Left ventricle myocardium inferior (tissue), 1 donor: Measurements from ENCODE around the gene INCA1. TPM values are rescaled to one million over a fixed set of nuclear protein-coding genes. Genes with fewer than 3 reads are reported as not detected.
A peak's percentile ranks its signal among the peaks of the same experiment; 100 is the strongest.

Experiments used
- DNase-seq: peaks from one replicate; pipeline ENCODE4 v3.0.0-alpha.2; 2020
- H3K27ac ChIP-seq: fragments of 200-600 bp; replicated peaks from 2 replicates; pipeline ENCODE4 v1.8.0; 2021
- H3K27me3 ChIP-seq: fragments of 200-600 bp; 2 replicates; pipeline ENCODE4 v1.8.0; 2021; ENCODE audit warnings: low read depth
- H3K36me3 ChIP-seq: fragments of 200-600 bp; 2 replicates; pipeline ENCODE4 v1.8.0; 2021
- H3K4me1 ChIP-seq: fragments of 200-600 bp; 2 replicates; pipeline ENCODE4 v1.8.0; 2021
- H3K4me3 ChIP-seq: fragments of 200-600 bp; 2 replicates; pipeline ENCODE4 v1.8.0; 2021; ENCODE audit warnings: mild to moderate bottlenecking, moderate library complexity
- H3K9me3 ChIP-seq: fragments of 200-600 bp; replicated peaks from 2 replicates; pipeline ENCODE4 v1.8.0; 2021
- CTCF ChIP-seq: fragments of 200-600 bp; IDR thresholded peaks from 2 replicates; pipeline ENCODE4 v1.8.0; 2021; ENCODE audit warnings: antibody characterized with exemption, mild to moderate bottlenecking, borderline replicate concordance
- intact Hi-C: fragments of 100-400 bp; cut with micrococcal nuclease; formaldehyde crosslinking; loops from one replicate; pipeline ENCODE4 v1.11.0; 2022
- total RNA-seq: library from RNA; stranded (reverse); fragmentation: NEBNext Ultra II Directional; extraction: Animal tissue kit (Norgen Biotek cat#: 25700); gene quantifications from one replicate; pipeline ENCODE4 v1.2.1, GENCODE V29; 2021
- donor health status: DM: no; HTN: yes; CAD: no; lungs with severe emphysema.

The INCA1 gene
- total RNA-seq, 1 donor from 2014 or later = 3.1 TPM

GRCh38 chr17:5003214-5003867 is 6.0 kb upstream of the INCA1 start:
- Histone ChIP-seq H3K9me3 (no peaks in the 10 kb centered on the region), H3K4me1 (peaks cover 49% of the 10 kb centered on the region), H3K4me3 (no peak overlapping the region), H3K27me3 (no peaks in the 10 kb centered on the region), H3K27ac (no peak overlapping the region), H3K36me3 (peaks cover 74% of the 10 kb centered on the region)
- TF ChIP-seq CTCF = no peak
- intact Hi-C loops = no loop called here
- DNase-seq = no peak

GRCh38 chr17:5002121-5002788 is 4.9 kb upstream of the INCA1 start:
- H3K9me3 ChIP-seq = no peaks in the 10 kb centered on the region
- no peak for DNase-seq
- intact Hi-C loops = no loop called here
- TF ChIP-seq CTCF = no peak
- H3K36me3 ChIP-seq = peaks cover 64% of the 10 kb centered on the region
- H3K4me1 ChIP-seq = peaks cover 53% of the 10 kb centered on the region
- H3K27ac ChIP-seq = peak overlapping the region; percentile 96
- H3K27me3 ChIP-seq = no peaks in the 10 kb centered on the region
- H3K4me3 ChIP-seq = no peak overlapping the region

GRCh38 chr17:5000237-5000639 is 2.9 kb upstream of the INCA1 start:
- Histone ChIP-seq H3K4me1 (peaks cover 62% of the 10 kb centered on the region), H3K9me3 (no peaks in the 10 kb centered on the region), H3K4me3 (peak overlapping the region; percentile 92), H3K27me3 (no peaks in the 10 kb centered on the region), H3K27ac (peak overlapping the region; percentile 96), H3K36me3 (peaks cover 43% of the 10 kb centered on the region)
- DNase-seq = peak; percentile 88
- TF ChIP-seq CTCF = no peak
- intact Hi-C loops = no loop called here

GRCh38 chr17:4999430-5000093 is 2.2 kb upstream of the INCA1 start:
- peak overlapping the region; percentile 96 for H3K27ac ChIP-seq
- intact Hi-C loops = no loop called here
- H3K4me1 ChIP-seq = peaks cover 62% of the 10 kb centered on the region
- H3K9me3 ChIP-seq = no peaks in the 10 kb centered on the region
- no peaks in the 10 kb centered on the region for H3K27me3 ChIP-seq
- no peak for TF ChIP-seq CTCF
- H3K36me3 ChIP-seq = peaks cover 37% of the 10 kb centered on the region
- DNase-seq = no peak
- peak overlapping the region; percentile 92 for H3K4me3 ChIP-seq

- no peak for DNase-seq
- Histone ChIP-seq H3K9me3 (no peaks in the 10 kb centered on the region), H3K4me1 (peaks cover 62% of the 10 kb centered on the region), H3K36me3 (peaks cover 30% of the 10 kb centered on the region), H3K27ac (peak overlapping the region; percentile 96), H3K27me3 (no peaks in the 10 kb centered on the region), H3K4me3 (peak overlapping the region; percentile 92)
- intact Hi-C loops = no loop called here
- TF ChIP-seq CTCF = no peak
Observed at GRCh38 chr17:4998732-4999429, 1.6 kb upstream of the INCA1 start.
